ENCODE data around the gene APOL5.

DNA sequence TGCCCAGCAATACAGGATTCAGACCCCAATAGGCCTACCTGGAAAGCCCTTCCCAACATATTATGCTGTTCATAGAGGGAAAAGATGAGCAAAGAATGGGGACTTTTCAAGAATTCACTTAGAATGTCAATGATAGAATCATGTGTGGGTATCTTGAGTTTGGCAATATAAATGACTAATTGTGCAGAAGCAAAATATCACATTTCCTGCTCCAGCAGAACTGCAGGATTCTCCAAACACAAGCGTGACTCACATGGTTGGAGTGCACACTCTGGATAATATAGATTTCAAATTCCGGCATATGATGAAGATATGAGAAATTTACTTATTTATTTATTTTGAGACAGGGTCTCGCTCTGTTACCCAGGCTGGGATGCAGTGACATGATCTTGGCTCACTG is 12.5 kb upstream of the APOL5 start:
- TF ChIP-seq, protein P1, sequence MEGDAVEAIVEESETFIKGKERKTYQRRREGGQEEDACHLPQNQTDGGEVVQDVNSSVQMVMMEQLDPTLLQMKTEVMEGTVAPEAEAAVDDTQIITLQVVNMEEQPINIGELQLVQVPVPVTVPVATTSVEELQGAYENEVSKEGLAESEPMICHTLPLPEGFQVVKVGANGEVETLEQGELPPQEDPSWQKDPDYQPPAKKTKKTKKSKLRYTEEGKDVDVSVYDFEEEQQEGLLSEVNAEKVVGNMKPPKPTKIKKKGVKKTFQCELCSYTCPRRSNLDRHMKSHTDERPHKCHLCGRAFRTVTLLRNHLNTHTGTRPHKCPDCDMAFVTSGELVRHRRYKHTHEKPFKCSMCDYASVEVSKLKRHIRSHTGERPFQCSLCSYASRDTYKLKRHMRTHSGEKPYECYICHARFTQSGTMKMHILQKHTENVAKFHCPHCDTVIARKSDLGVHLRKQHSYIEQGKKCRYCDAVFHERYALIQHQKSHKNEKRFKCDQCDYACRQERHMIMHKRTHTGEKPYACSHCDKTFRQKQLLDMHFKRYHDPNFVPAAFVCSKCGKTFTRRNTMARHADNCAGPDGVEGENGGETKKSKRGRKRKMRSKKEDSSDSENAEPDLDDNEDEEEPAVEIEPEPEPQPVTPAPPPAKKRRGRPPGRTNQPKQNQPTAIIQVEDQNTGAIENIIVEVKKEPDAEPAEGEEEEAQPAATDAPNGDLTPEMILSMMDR (conservative IDR thresholded peaks at IDR 0.05), result no peak
- TF ChIP-seq EZH2 (IDR thresholded peaks at IDR 0.05; ENCODE audit: low read depth), result no peak
